Mesothelial cell of epicardium (in vitro differentiated cells): Measurements from ENCODE around the gene CT47C1. TPM values are rescaled to one million over a fixed set of nuclear protein-coding genes. Genes with fewer than 3 reads are reported as not detected.

Experiments
- DNase-seq, 2 experiments: peaks; one replicate each; pipeline ENCODE4 v3.0.0; 2021; ENCODE audit warnings: low spot score in 2 of 2; ENCODE audit not compliant: unreplicated experiment in 2 of 2
- H3K27ac Mint-ChIP-seq: 2 replicates; pipeline ENCODE4 v1.8.0; 2021; ENCODE audit warnings: mixed read lengths
- H3K27me3 Mint-ChIP-seq: 2 replicates; pipeline ENCODE4 v1.8.0; 2021; ENCODE audit warnings: low read depth, mixed read lengths
- H3K36me3 Mint-ChIP-seq: 2 replicates; pipeline ENCODE4 v1.8.0; 2021; ENCODE audit warnings: mixed read lengths
- H3K4me1 Mint-ChIP-seq: 2 replicates; pipeline ENCODE4 v1.8.0; 2021; ENCODE audit warnings: mixed read lengths
- H3K4me3 Mint-ChIP-seq: 2 replicates; pipeline ENCODE4 v1.8.0; 2021; ENCODE audit warnings: mild to moderate bottlenecking, moderate library complexity, mixed read lengths
- H3K9me3 Mint-ChIP-seq: 2 replicates; pipeline ENCODE4 v1.8.0; 2021; ENCODE audit warnings: mixed read lengths
- total RNA-seq: library from RNA; stranded (reverse); gene quantifications from 3 replicates; pipeline ENCODE4 v1.2.1, GENCODE V29; 2021
- TF ChIP-seq, protein P1 (sequence below): fragments of 200-600 bp; sonication (generic); IDR thresholded peaks from one replicate; pipeline ENCODE4 v1.5.0; 2021; ENCODE audit warnings: antibody characterized with exemption; ENCODE audit not compliant: unreplicated experiment

Gene CT47C1
- total RNA-seq, 1 donor from 2014 or later: not detected

DNA sequence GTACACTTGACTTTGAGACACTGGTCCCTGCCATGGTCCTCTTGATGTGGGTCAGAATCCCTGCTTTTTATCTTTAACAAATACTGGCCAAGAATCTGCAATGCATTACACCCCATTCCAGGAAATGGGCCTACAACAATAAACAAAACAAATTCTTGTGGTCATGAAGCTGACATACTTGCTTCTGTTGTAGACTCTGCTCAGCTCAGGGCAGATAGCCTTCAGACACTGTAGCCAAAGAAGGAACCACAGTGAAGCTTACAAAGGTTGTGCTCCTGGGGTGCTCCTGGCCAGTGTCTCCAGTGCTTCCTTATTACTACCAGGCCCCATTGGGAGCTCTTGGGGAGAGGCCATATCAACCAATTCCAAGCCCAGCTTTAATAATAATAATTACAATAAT lies 33.0 kb downstream of the CT47C1 start:
- Mint-ChIP-seq H3K27me3 (peaks cover 4% of the 10 kb centered on the region), H3K27ac (no peak overlapping the region), H3K4me3 (no peak overlapping the region), H3K36me3 (no peaks in the 10 kb centered on the region), H3K4me1 (no peaks in the 10 kb centered on the region), H3K9me3 (peaks cover 32% of the 10 kb centered on the region)
- TF ChIP-seq, protein P1, sequence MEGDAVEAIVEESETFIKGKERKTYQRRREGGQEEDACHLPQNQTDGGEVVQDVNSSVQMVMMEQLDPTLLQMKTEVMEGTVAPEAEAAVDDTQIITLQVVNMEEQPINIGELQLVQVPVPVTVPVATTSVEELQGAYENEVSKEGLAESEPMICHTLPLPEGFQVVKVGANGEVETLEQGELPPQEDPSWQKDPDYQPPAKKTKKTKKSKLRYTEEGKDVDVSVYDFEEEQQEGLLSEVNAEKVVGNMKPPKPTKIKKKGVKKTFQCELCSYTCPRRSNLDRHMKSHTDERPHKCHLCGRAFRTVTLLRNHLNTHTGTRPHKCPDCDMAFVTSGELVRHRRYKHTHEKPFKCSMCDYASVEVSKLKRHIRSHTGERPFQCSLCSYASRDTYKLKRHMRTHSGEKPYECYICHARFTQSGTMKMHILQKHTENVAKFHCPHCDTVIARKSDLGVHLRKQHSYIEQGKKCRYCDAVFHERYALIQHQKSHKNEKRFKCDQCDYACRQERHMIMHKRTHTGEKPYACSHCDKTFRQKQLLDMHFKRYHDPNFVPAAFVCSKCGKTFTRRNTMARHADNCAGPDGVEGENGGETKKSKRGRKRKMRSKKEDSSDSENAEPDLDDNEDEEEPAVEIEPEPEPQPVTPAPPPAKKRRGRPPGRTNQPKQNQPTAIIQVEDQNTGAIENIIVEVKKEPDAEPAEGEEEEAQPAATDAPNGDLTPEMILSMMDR: no peak
- DNase-seq: no peak

DNA sequence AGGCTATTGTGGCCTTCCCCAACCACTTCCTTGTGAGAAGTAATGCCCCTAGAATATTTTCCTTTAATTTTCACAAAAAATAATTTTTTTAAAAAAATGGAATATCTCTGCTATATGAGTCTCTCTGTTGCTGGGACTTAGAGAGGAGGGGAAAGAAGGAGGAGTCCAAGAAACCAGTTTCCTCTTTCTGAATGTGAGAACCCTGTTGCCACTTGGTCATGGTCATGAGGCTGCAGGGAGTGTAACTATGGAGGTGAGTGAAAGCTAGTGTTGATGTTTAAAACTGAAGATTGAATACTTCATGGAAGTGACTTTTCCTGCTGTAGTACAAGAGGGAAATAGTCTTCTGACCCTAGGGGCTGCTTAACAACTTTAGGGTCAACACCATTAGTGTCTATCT lies 34.4 kb downstream of the CT47C1 start:
- Mint-ChIP-seq H3K27ac (no peak overlapping the region), H3K4me3 (no peak overlapping the region), H3K9me3 (peaks cover 32% of the 10 kb centered on the region), H3K27me3 (peaks cover 4% of the 10 kb centered on the region), H3K36me3 (no peaks in the 10 kb centered on the region), H3K4me1 (no peaks in the 10 kb centered on the region)
- DNase-seq: no peak
- TF ChIP-seq, protein P1: no peak

DNA sequence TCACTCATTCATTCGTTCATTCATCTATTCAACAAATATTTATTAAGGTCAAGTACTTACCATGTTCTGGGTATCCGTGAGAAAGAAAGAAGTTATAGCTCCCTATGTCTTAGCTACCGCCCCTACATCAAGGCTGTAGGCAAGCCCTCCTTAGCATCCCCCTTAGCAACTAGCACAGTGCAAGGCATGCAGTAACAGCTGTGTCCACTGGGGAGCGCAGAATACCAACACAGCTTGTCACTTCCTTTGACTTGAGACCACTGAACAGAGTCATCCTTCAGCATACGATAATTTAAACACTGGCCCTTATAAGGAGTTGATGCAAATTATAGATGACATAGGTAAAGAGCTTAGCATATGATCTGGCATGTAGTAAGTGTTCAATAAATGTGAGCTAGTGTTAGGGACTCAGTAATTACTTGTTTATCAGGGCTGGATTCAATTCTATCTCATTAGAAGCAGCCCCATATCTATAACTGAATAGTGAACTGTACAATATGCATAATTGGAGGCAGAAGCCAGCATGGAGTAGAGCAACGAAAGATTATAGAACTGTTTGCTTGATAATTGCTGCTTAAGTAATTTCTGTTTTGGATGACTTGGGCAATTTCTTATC lies 46.1 kb downstream of the CT47C1 start:
- Mint-ChIP-seq H3K9me3 (peaks cover 11% of the 10 kb centered on the region), H3K36me3 (no peaks in the 10 kb centered on the region), H3K4me1 (no peaks in the 10 kb centered on the region), H3K27me3 (peaks cover 4% of the 10 kb centered on the region), H3K27ac (no peak overlapping the region), H3K4me3 (no peak overlapping the region)
- TF ChIP-seq, protein P1: peak; percentile 58
- peak in 1 of 2 experiments; percentile 55 for DNase-seq

DNA sequence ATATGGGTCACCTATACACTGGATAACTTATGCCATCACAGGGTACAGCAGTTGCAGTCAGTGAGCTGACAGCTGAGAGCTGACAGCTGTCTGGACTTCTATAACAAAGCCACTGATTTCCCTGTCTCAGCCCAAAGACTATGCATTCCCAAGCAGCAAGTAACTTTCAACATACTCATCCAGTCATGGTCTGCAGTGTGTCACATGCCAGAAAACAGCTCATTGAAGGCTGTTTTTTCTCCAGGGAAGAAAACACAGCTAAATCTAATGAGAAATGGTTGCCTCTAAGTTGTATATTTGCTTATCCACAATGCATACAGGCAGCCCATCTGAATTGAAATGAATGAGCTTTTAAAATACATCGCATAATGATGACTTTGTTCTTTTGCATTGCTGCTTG lies 48.5 kb downstream of the CT47C1 start:
- peaks cover 4% of the 10 kb centered on the region for H3K27me3 Mint-ChIP-seq
- no peaks in the 10 kb centered on the region for H3K4me1 Mint-ChIP-seq
- TF ChIP-seq, protein P1: no peak
- H3K27ac Mint-ChIP-seq: no peak overlapping the region
- DNase-seq: no peak
- H3K9me3 Mint-ChIP-seq: peaks cover 11% of the 10 kb centered on the region
- no peak overlapping the region for H3K4me3 Mint-ChIP-seq
- no peaks in the 10 kb centered on the region for H3K36me3 Mint-ChIP-seq

Other genes with a start within 250 kb of the CT47C1 start
- 1.7 to 2.5 TPM (median 2.1 TPM) in 3 replicates for gene ZCCHC12, start 249.2 kb upstream of the CT47C1 start, total RNA-seq
- gene LONRF3, start 98.4 kb upstream of the CT47C1 start, total RNA-seq: 0.97 to 1.6 TPM (median 1.3 TPM) in 3 replicates
- gene KIAA1210, start 54.8 kb downstream of the CT47C1 start, total RNA-seq: 0.50 to 0.82 TPM (median 0.56 TPM) in 3 replicates
- 137 to 143 TPM (median 140 TPM) in 3 replicates for gene PGRMC1, start 163.3 kb downstream of the CT47C1 start, total RNA-seq